ENCODE measurements around the gene TCF3.
"Not testable (repeated sequence)": the region's sequence is repeated elsewhere in the genome, so short reads cannot be mapped to it uniquely, and the experiment has no call there.

Gene TCF3

GRCh38 chr19:1650650-1651567 lies 1.5 kb downstream of the TCF3 start:
- no peak for DNase-seq

- DNase-seq = no peak
These were observed 2.4 kb downstream of the TCF3 start for GRCh38 chr19:1649706-1650649.

GRCh38 chr19:1648920-1649541 lies 3.4 kb downstream of the TCF3 start:
- DNase-seq = no peak

GRCh38 chr19:1648459-1648849 lies 4.0 kb downstream of the TCF3 start:
- DNase-seq = no peak

GRCh38 chr19:1647501-1648458 lies 4.6 kb downstream of the TCF3 start:
- no peak for DNase-seq

- DNase-seq = no peak
These were observed 5.6 kb downstream of the TCF3 start for GRCh38 chr19:1646659-1647453.

GRCh38 chr19:1646149-1646548 lies 6.3 kb downstream of the TCF3 start:
- DNase-seq = no peak

GRCh38 chr19:1645299-1645698 lies 7.1 kb downstream of the TCF3 start:
- DNase-seq = no peak

GRCh38 chr19:1644070-1644469 lies 8.3 kb downstream of the TCF3 start:
- DNase-seq = no peak

- DNase-seq = not testable (repeated sequence)
These were observed 11.4 kb downstream of the TCF3 start for GRCh38 chr19:1640893-1641448.

GRCh38 chr19:1636325-1637236 lies 15.8 kb downstream of the TCF3 start:
- DNase-seq = no peak

GRCh38 chr19:1634938-1635243 lies 17.5 kb downstream of the TCF3 start:
- DNase-seq = no peak

GRCh38 chr19:1634242-1634937 lies 18.0 kb downstream of the TCF3 start:
- no peak for DNase-seq

GRCh38 chr19:1633269-1633826 lies 19.1 kb downstream of the TCF3 start:
- DNase-seq = no peak

- no peak for DNase-seq
These were observed 19.8 kb downstream of the TCF3 start for GRCh38 chr19:1632462-1633268.

GRCh38 chr19:1631557-1632100 lies 20.8 kb downstream of the TCF3 start:
- DNase-seq = no peak

- no peak for DNase-seq
These were observed 21.6 kb downstream of the TCF3 start for GRCh38 chr19:1630811-1631210.

- DNase-seq = no peak
These were observed 22.4 kb downstream of the TCF3 start for GRCh38 chr19:1630012-1630411.

Data from NCI-H187 (cell line).